ENCODE data around the gene HTR3E.
"Not testable (repeated sequence)": the region's sequence is repeated elsewhere in the genome, so short reads cannot be mapped to it uniquely, and the experiment has no call there.

Gene HTR3E, protein sequence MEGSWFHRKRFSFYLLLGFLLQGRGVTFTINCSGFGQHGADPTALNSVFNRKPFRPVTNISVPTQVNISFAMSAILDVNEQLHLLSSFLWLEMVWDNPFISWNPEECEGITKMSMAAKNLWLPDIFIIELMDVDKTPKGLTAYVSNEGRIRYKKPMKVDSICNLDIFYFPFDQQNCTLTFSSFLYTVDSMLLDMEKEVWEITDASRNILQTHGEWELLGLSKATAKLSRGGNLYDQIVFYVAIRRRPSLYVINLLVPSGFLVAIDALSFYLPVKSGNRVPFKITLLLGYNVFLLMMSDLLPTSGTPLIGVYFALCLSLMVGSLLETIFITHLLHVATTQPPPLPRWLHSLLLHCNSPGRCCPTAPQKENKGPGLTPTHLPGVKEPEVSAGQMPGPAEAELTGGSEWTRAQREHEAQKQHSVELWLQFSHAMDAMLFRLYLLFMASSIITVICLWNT
- total RNA-seq, result 0 reads per million in 9 experiments

- Mint-ChIP-seq H3K4me1 (ENCODE audit: low read depth in 2 of 2) (no peaks in the 10 kb centered on the region), H3K27me3 (peaks cover 22 to 38% of the 10 kb centered on the region in 2 donors), H3K4me3 (no peak within 1 kb of the TSS), H3K9me3 (peaks cover 0 to 2% of the 10 kb centered on the region in 2 donors), H3K27ac (no peak within 1 kb of the TSS), H3K36me3 (ENCODE audit: insufficient read depth) (no peaks in the 10 kb centered on the region)
- ATAC-seq (replicated peaks) (no peak), DNase-seq (no peak)
Measured at GRCh38 chr3:184096811-184097383, at the start of gene HTR3E. HTR3E (plus strand) TSS chr3:184097064; CDS start chr3:184097530, 466 bp downstream.

DNA sequence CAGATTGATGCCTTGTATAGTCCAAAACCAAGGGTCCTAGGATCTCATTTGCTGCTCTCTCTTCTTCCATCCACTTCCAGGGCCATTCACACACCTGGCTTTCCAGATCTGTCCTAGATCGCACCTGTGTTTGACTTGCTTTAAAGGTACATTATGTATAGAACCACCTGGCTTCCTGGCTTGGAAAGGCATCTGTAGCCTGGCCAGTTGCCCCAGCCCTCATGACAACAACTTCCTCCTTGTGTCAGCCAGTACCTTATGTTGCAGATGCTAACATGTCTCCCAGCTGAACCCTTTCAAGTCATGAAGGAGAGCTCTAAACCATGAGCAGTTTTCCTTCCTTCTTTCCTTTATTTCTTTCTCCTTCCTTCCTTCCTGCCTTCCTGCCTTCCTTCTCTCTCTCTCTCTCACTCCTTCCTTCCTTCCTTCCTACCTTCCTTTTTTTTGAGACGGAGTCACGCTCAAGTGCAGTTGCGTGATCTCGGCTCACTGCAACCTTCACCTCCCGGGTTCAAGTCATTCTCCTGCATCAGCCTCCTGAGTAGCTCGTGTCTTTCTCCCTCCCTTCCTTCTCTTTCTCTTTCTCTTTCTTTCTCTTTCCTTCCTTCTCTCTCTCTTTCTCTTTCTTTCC lies 46.5 kb upstream of the HTR3E start:
- Mint-ChIP-seq H3K27ac (no peak overlapping the region), H3K36me3 (ENCODE audit: insufficient read depth) (no peaks in the 10 kb centered on the region), H3K4me3 (no peak overlapping the region), H3K9me3 (no peaks in the 10 kb centered on the region), H3K4me1 (ENCODE audit: low read depth in 2 of 2) (no peaks in the 10 kb centered on the region), H3K27me3 (peaks cover 23 to 25% of the 10 kb centered on the region in 2 donors)
- DNase-seq (no peak), ATAC-seq (replicated peaks) (no peak)

GRCh38 chr3:184052767-184053166 lies 44.1 kb upstream of the HTR3E start, which contains the start of gene HTR3C:
HTR3C (plus strand) TSS chr3:184053047; CDS start chr3:184053081, 34 bp downstream.
- Mint-ChIP-seq H3K4me1 (ENCODE audit: low read depth in 2 of 2) (no peaks in the 10 kb centered on the region), H3K4me3 (no peak within 1 kb of the TSS), H3K27me3 (peaks cover 25 to 33% of the 10 kb centered on the region in 2 donors), H3K36me3 (ENCODE audit: insufficient read depth) (no peaks in the 10 kb centered on the region), H3K27ac (no peak within 1 kb of the TSS), H3K9me3 (no peaks in the 10 kb centered on the region)
- no peak for ATAC-seq (replicated peaks)
- DNase-seq, result no peak

GRCh38 chr3:184058029-184058428 lies 38.8 kb upstream of the HTR3E start:
- H3K27ac Mint-ChIP-seq, result no peak overlapping the region
- no peak for ATAC-seq (replicated peaks)

GRCh38 chr3:184059424-184059823 lies 37.4 kb upstream of the HTR3E start:
- Mint-ChIP-seq H3K4me3 (no peak overlapping the region), H3K4me1 (ENCODE audit: low read depth in 2 of 2) (peaks cover 0 to 2% of the 10 kb centered on the region in 2 donors), H3K9me3 (no peaks in the 10 kb centered on the region), H3K27ac (no peak overlapping the region), H3K36me3 (ENCODE audit: insufficient read depth) (no peaks in the 10 kb centered on the region), H3K27me3 (peaks cover 6 to 27% of the 10 kb centered on the region in 2 donors)
- ATAC-seq (replicated peaks) (no peak), DNase-seq (no peak)

More at GRCh38 chr3:184058029-184058428, 38.8 kb upstream of the HTR3E start:
- Mint-ChIP-seq H3K27me3 (peaks cover 10 to 34% of the 10 kb centered on the region in 2 donors), H3K36me3 (ENCODE audit: insufficient read depth) (no peaks in the 10 kb centered on the region), H3K4me1 (ENCODE audit: low read depth in 2 of 2) (peaks cover 0 to 2% of the 10 kb centered on the region in 2 donors), H3K9me3 (no peaks in the 10 kb centered on the region), H3K4me3 (no peak overlapping the region)
- DNase-seq, result no peak

DNA sequence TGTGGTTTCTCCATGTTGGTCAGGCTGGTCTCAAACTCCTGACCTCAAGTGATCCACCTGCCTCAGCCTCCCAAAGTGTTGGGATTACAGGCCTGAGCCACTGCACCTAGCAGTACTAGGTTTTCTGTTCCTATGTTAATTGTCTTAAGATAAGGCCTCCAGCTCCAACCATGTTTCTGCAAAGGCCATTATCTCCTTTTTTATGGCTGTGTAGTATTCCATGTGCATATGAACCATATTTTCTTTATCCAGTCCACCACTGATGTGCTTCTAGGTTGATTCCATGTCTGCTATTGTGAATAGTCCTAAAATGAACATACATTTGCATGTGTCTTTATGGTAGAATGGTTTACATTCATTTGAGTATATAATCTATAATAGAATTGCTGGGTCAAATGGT lies 34.2 kb upstream of the HTR3E start:
- ATAC-seq (replicated peaks) (no peak), DNase-seq (no peak)
- Mint-ChIP-seq H3K9me3 (no peaks in the 10 kb centered on the region), H3K27me3 (peaks cover 12 to 14% of the 10 kb centered on the region in 2 donors), H3K4me3 (no peak overlapping the region), H3K27ac (no peak overlapping the region), H3K36me3 (ENCODE audit: insufficient read depth) (no peaks in the 10 kb centered on the region), H3K4me1 (ENCODE audit: low read depth in 2 of 2) (peaks cover 0 to 2% of the 10 kb centered on the region in 2 donors)

GRCh38 chr3:184066211-184066610 lies 30.7 kb upstream of the HTR3E start:
- H3K27ac Mint-ChIP-seq, result no peak overlapping the region
- no peak for ATAC-seq (replicated peaks)
- H3K4me1 Mint-ChIP-seq (ENCODE audit: low read depth in 2 of 2), result no peaks in the 10 kb centered on the region
- no peaks in the 10 kb centered on the region for H3K9me3 Mint-ChIP-seq
- no peak overlapping the region for H3K4me3 Mint-ChIP-seq
- H3K36me3 Mint-ChIP-seq (ENCODE audit: insufficient read depth), result no peaks in the 10 kb centered on the region
- DNase-seq, result no peak
- peaks cover 9 to 24% of the 10 kb centered on the region in 2 donors for H3K27me3 Mint-ChIP-seq

DNA sequence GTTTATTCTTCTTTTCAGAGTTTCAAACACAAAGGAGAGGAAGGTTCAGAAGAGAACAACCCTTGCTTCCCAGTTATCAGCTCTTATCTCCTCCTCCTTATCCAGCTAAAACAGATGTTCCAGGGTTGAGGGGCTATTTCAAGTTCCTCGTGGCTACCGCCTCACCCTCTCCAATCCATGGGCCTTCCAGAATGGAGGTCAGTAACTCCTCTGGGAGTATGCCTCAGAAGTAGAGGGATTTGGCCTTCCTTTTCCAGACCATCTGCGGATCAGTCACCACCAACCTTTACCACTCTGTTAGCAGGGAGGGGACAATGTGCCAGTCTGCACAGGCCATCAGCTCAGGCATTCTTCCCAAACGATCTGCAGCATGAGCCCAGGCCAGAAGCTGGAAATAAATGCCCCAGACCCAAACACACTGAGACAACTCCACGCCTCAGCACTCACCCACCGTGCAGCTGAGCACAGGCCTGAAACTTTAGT lies 29.2 kb upstream of the HTR3E start:
- no peaks in the 10 kb centered on the region for H3K4me1 Mint-ChIP-seq (ENCODE audit: low read depth in 2 of 2)
- no peaks in the 10 kb centered on the region for H3K9me3 Mint-ChIP-seq
- no peak for ATAC-seq (replicated peaks)
- no peak overlapping the region for H3K4me3 Mint-ChIP-seq
- H3K27ac Mint-ChIP-seq, result no peak overlapping the region
- peaks cover 12 to 25% of the 10 kb centered on the region in 2 donors for H3K27me3 Mint-ChIP-seq
- H3K36me3 Mint-ChIP-seq (ENCODE audit: insufficient read depth), result no peaks in the 10 kb centered on the region
- no peak for DNase-seq

- ATAC-seq (replicated peaks), result no peak
- peaks cover 15 to 25% of the 10 kb centered on the region in 2 donors for H3K27me3 Mint-ChIP-seq
- no peak for DNase-seq
- no peak overlapping the region for H3K27ac Mint-ChIP-seq
- no peaks in the 10 kb centered on the region for H3K36me3 Mint-ChIP-seq (ENCODE audit: insufficient read depth)
- H3K4me3 Mint-ChIP-seq, result no peak overlapping the region
- H3K4me1 Mint-ChIP-seq (ENCODE audit: low read depth in 2 of 2), result no peaks in the 10 kb centered on the region
- H3K9me3 Mint-ChIP-seq, result no peaks in the 10 kb centered on the region
Measured at GRCh38 chr3:184068344-184068743, 28.5 kb upstream of the HTR3E start.

DNA sequence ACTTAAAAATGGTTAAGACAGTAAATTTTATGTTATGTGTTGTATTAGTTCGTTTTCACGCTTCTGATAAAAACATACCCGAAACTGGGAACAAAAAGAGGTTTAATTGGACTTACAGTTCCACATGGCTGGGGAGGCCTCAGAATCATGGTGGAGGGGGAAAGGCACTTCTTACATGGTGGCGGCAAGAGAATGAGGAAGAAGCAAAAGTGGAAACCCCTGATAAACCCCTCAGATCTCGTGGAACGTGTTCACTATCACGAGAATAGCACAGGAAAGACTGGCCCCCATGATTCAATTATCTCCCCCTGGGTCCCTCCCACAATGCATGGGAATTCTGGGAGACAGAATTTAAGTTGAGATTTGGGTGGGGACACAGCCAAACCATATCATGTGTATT lies 25.7 kb upstream of the HTR3E start:
- not testable (repeated sequence) for H3K36me3 Mint-ChIP-seq (ENCODE audit: insufficient read depth); DNase-seq; H3K27ac Mint-ChIP-seq; H3K4me3 Mint-ChIP-seq; H3K9me3 Mint-ChIP-seq; H3K4me1 Mint-ChIP-seq (ENCODE audit: low read depth in 2 of 2); ATAC-seq (replicated peaks)
- peaks cover 20 to 27% of the 10 kb centered on the region in 2 donors for H3K27me3 Mint-ChIP-seq

- Mint-ChIP-seq H3K27ac (no peak overlapping the region), H3K4me1 (ENCODE audit: low read depth in 2 of 2) (no peaks in the 10 kb centered on the region), H3K9me3 (no peaks in the 10 kb centered on the region), H3K27me3 (peaks cover 24 to 27% of the 10 kb centered on the region in 2 donors), H3K36me3 (ENCODE audit: insufficient read depth) (no peaks in the 10 kb centered on the region), H3K4me3 (no peak overlapping the region)
- no peak for DNase-seq
- ATAC-seq (replicated peaks), result no peak
Measured at GRCh38 chr3:184073621-184074020, 23.2 kb upstream of the HTR3E start.

GRCh38 chr3:184075901-184076300 lies 21.0 kb upstream of the HTR3E start:
- DNase-seq, result no peak
- H3K27me3 Mint-ChIP-seq, result peaks cover 17 to 21% of the 10 kb centered on the region in 2 donors
- no peaks in the 10 kb centered on the region for H3K4me1 Mint-ChIP-seq (ENCODE audit: low read depth in 2 of 2)
- H3K27ac Mint-ChIP-seq, result no peak overlapping the region
- no peaks in the 10 kb centered on the region for H3K36me3 Mint-ChIP-seq (ENCODE audit: insufficient read depth)
- no peak for ATAC-seq (replicated peaks)
- H3K9me3 Mint-ChIP-seq, result no peaks in the 10 kb centered on the region
- no peak overlapping the region for H3K4me3 Mint-ChIP-seq

GRCh38 chr3:184077881-184078280 lies 19.0 kb upstream of the HTR3E start:
- Mint-ChIP-seq H3K27ac (no peak overlapping the region), H3K27me3 (peaks cover 13 to 15% of the 10 kb centered on the region in 2 donors), H3K36me3 (ENCODE audit: insufficient read depth) (no peaks in the 10 kb centered on the region), H3K4me3 (no peak overlapping the region), H3K9me3 (no peaks in the 10 kb centered on the region), H3K4me1 (ENCODE audit: low read depth in 2 of 2) (no peaks in the 10 kb centered on the region)
- DNase-seq (no peak), ATAC-seq (replicated peaks) (no peak)

Measured in effector memory CD8-positive, alpha-beta T cell (primary cell).